GM12874 (cell line): ENCODE data around the gene PFDN1.

Source experiments
- TF ChIP-seq, protein P1 (sequence below): IDR thresholded peaks from 2 replicates; pipeline ENCODE4 v1.5.1; 2011; ENCODE audit warnings: low read depth, mild to moderate bottlenecking, control low read depth, low read length, moderate library complexity; ENCODE audit not compliant: insufficient read depth

Gene PFDN1

DNA sequence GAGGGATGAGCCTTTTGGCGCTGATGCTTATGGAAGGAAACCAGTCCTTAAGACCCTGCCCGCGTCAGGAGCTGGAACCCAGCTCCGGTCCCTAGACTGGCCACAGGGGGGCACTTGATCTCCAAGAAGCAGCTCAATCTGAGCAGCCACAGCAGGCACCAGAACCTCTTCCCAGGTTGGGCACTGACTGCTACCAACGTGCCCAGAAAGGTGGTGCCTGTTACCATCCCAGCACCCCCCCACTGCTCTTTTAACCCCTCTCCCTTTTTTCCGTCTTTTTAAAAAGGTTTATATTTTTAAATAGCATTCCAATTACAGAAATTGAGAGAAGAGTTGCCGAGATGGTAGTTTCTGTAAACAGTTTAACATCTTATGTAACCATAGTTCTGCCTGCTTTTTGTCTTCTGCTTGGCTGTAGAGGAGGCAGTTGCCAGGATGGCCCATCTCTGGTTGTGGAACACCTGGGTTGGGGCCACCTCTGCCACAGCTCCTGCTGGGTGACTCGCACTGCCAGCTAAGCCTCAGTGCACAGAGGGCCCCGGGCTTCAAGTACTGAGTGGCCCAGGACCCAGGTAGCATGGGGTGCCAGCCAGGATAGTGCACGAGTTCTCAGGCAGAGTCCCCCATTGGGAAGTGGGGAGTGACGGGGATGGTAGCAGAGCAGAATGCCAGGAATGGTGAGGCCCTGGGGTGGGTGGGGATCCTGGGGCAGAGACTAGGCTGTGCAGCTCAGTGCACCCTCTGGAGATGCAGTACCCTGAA lies 62.8 kb downstream of the PFDN1 start:
- TF ChIP-seq, protein P1, sequence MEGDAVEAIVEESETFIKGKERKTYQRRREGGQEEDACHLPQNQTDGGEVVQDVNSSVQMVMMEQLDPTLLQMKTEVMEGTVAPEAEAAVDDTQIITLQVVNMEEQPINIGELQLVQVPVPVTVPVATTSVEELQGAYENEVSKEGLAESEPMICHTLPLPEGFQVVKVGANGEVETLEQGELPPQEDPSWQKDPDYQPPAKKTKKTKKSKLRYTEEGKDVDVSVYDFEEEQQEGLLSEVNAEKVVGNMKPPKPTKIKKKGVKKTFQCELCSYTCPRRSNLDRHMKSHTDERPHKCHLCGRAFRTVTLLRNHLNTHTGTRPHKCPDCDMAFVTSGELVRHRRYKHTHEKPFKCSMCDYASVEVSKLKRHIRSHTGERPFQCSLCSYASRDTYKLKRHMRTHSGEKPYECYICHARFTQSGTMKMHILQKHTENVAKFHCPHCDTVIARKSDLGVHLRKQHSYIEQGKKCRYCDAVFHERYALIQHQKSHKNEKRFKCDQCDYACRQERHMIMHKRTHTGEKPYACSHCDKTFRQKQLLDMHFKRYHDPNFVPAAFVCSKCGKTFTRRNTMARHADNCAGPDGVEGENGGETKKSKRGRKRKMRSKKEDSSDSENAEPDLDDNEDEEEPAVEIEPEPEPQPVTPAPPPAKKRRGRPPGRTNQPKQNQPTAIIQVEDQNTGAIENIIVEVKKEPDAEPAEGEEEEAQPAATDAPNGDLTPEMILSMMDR = peak; percentile 74

DNA sequence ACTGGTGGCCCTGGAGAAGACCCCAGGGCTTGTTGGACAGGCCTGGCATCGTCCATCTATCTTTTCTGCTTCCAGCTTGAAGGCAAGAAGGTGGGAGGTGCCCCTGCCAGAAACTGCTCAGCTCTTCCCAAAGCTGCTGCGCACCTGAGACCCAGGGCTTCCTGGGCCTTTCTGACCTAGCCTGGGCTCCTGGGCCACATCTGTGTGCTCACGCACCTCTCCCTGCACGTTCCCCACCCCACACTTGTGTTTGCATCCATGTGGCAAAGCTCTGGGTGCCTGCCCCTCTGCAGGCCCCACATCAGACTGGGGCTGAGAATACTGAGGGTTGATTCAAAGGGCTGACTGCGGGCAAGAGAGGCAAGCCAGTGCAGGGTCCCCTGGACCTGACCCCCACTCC lies 63.4 kb downstream of the PFDN1 start:
- TF ChIP-seq, protein P1 = no peak

- TF ChIP-seq, protein P1 = no peak
Observed at GRCh38 chr5:140238756-140239155, 64.1 kb downstream of the PFDN1 start.

DNA sequence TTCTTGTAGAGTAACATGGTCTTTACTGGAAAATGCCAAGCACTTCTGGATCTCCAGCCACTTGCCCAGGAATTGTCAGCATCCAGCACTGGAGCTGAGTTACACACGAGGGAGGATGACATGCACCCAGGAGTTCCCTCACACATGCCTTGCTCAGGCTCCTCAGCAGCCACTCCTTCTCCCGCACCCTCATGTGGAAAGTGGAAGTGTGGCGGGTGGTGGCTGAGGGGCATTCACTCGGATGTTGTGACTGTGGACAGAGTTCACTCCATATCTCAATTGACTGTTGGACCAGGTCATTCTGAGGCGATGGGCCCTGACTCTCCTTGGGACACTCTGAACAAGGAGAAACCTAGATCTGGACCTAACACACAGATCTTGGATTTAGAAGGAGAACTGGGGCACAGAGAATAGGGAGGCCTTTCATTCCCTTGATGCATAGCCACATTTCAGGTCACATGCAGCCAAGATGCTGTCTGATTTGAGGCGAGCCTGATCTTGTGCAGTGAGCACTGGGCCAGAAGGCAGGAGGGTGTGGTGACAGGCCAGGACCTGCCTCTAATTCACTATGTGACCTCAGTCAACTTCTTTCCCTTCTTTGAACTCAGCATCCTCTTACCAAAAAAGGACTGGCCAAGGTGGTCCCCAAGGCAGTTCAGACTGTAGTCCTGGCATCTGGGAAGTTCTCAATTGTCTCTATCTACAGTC lies 65.9 kb downstream of the PFDN1 start:
- TF ChIP-seq, protein P1 = no peak

- TF ChIP-seq, protein P1 = no peak
Observed at GRCh38 chr5:140235791-140236551, 66.9 kb downstream of the PFDN1 start.

GRCh38 chr5:140234377-140234989 lies 68.4 kb downstream of the PFDN1 start:
- TF ChIP-seq, protein P1 = no peak

DNA sequence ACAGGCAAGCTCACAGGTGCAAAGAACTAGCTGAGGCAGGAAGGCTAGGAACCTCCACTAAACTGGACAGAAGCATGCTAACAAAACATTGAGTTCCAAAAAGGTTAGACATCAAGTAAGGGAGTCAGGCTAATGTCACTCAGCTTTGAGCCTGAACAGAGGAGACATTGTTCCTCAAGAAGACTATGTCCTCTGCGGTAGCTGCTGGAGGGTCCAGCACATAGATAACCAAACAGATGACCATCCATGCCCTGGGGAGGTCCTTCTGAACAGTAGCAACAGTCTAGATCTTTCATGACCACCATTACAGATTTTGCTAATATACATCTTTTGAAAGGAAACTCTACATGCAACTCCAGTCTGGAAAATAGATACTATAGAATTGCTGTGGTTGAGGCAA lies 70.2 kb downstream of the PFDN1 start:
- TF ChIP-seq, protein P1 = no peak
